ENCODE data around the gene RAMP1. TPM values are rescaled to one million over a fixed set of nuclear protein-coding genes. Genes with fewer than 3 reads are reported as not detected.

RAMP1 gene
- total RNA-seq, 1 donor, result 3.1 TPM

DNA sequence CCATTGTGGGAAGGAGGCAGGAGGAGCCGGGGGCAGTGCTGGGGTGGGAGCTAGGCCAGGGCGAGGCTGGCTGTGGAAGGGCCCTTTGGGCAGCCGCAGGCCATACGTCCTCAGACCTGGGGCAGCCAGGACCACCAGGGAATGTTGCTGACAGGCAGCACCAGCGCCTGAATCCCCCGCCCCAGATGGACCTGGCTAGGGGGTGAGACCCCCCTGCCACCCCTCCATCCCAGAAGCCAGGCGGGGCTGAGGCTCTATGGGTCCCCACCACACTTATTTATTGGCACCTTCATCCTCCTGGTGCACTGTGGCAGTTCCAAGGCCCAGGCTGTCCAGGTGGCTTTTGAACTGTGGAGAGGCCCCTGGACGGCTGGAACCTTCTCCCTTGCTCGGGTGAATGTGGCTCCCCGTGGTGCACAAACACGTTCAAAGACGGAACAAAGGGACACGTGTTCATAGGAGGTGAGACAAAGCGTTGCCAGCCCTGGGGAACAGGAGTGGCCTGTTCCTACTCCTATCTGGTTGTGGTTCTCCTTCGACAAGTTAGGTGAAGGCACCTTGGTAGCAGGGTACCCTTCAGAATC, 35.1 kb downstream of the RAMP1 start:
- no peak for DNase-seq (ENCODE audit: low read depth)
- no peak overlapping the region for H3K4me3 ChIP-seq (ENCODE audit: low read depth, low read length)
- TF ChIP-seq, protein P1, sequence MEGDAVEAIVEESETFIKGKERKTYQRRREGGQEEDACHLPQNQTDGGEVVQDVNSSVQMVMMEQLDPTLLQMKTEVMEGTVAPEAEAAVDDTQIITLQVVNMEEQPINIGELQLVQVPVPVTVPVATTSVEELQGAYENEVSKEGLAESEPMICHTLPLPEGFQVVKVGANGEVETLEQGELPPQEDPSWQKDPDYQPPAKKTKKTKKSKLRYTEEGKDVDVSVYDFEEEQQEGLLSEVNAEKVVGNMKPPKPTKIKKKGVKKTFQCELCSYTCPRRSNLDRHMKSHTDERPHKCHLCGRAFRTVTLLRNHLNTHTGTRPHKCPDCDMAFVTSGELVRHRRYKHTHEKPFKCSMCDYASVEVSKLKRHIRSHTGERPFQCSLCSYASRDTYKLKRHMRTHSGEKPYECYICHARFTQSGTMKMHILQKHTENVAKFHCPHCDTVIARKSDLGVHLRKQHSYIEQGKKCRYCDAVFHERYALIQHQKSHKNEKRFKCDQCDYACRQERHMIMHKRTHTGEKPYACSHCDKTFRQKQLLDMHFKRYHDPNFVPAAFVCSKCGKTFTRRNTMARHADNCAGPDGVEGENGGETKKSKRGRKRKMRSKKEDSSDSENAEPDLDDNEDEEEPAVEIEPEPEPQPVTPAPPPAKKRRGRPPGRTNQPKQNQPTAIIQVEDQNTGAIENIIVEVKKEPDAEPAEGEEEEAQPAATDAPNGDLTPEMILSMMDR (IDR thresholded peaks at IDR 0.05; ENCODE audit: insufficient read depth, low read length), result no peak

DNA sequence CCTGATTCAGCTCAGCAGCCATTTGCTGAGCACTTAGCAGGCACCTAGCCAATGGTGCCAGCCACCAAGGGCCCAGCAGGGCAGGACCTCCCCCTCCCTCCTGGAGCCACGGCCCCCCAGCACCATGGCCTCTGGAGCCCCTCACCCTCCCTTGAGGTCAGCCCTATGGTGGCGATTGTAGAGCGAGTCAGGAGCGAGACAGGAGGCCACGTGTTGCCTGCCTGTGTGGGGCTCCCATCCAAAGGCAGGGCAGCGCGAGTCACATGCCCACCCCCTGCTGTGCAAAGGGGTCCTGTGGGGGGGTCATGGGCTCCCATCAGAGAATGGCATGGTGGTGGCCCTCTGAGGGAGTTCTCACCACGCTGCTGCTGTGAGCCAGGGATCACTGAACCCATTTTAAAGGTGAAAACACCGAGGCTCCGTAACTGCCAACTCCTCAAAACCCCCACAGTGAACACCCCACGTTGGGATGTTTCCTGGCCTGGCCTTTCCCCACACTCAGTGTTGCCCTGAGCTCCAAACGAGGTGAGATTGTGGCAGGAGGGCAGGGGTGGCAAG, 35.6 kb downstream of the RAMP1 start:
- TF ChIP-seq, protein P1 (IDR thresholded peaks at IDR 0.05; ENCODE audit: insufficient read depth, low read length), result no peak
- no peak for DNase-seq (ENCODE audit: low read depth)
- H3K4me3 ChIP-seq (ENCODE audit: low read depth, low read length), result no peak overlapping the region

DNA sequence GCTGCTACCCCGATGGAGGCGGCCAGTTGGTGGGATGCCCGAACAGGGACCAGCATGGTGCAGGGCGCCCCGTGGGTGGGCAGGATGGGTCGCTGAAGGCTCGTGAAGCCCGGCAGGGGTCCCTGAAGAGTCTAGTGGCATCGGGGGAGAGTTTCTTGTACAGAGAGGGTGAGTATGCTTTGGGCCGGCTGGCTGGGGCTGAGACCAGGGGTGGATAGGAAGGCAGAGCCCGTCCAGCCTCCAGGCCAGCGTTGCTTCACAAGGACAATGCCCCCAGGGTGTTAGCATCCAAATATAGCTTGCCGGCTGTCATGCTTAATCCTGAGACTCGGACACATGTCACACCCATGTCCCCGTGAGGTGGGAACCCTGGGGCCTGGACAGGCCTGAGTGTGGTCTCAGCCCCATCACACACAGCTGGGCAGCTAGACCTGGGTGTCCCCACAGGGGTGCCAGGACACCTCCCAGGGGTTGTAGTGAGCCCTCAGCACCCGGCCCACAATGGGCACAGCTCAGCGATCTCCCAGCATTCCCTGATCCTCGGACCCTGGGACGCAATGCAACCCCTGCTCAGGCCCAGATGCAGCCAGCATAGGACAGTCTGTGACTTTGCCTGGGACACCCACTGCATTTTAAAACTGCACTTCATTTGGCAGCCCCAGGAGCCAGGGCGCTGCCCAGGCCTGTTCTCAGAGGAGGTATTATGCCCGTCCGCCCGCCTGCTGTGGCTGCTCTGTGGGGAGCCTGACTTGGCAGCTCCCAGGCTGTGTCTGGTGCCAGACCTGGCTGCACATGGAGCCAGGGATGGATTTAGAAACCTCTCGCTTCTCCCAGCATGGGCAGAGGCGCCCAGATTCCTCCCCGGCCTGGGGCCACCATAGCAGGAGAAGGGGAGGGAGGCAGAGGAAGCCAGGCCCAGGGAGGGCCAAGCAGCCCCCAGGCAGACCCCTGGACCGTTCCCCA, 36.4 kb downstream of the RAMP1 start:
- DNase-seq (ENCODE audit: low read depth), result no peak
- TF ChIP-seq, protein P1 (IDR thresholded peaks at IDR 0.05; ENCODE audit: insufficient read depth, low read length), result no peak
- H3K4me3 ChIP-seq (ENCODE audit: low read depth, low read length), result no peak overlapping the region

DNA sequence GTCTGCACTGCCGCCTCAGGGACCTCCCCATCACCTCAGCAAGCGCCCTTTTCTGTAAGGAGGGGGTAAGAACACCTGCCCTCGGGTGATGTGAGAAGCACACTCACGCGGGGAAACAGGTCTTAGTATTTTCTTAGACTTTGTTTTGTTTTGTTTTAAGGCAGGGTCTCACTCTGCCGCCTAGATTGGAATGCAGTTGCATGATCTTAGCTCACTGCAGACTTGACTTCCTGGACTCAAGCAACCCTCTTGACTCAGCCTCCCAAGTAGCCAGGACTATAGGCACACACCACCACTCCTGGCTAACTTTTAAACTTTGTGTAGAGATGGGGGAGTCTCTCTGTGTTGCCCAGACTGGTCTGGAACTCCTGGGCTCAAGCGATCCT, 37.1 kb downstream of the RAMP1 start:
- TF ChIP-seq, protein P1 (IDR thresholded peaks at IDR 0.05; ENCODE audit: insufficient read depth, low read length), result no peak
- no peak overlapping the region for H3K4me3 ChIP-seq (ENCODE audit: low read depth, low read length)
- peak; percentile 17 for DNase-seq (ENCODE audit: low read depth)

DNA sequence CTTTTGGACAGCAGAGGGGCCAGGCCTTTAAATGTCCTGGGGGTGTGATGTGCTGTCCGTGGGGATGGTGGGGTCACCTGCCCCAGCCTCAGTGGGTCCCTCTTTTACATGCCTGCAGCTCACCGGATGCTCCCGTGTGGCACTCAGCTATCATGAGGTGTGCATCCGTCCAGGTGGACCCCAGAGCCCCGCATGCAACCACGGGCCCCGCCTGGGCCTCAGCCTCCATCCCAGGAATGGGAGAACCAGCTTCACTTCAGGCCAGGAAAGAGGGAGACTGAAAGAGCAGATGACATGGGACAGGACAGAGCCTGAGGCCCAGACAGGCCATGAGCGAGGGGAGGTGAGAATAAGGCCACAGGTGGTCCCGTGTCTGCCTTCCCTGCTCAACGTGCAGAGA, 37.5 kb downstream of the RAMP1 start:
- TF ChIP-seq, protein P1 (IDR thresholded peaks at IDR 0.05; ENCODE audit: insufficient read depth, low read length), result no peak
- no peak for DNase-seq (ENCODE audit: low read depth)
- H3K4me3 ChIP-seq (ENCODE audit: low read depth, low read length), result no peak overlapping the region

DNA sequence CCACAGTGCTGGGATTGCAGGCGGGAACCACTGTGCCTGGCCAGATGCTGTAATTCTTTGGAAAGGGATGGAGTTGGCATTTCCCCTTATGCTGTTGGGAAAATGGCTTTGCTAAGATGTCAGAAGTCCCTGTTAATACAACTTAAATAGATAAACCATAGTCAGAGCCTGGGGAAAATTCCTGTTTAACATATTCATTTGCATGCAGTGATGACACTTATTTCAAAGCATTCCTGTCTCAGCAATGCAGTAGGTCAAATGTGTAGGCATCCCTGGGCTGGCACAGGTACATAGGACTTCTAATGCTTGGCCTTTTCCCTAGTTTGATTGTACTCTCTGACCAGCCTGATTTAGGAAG, 38.6 kb downstream of the RAMP1 start:
- H3K4me3 ChIP-seq (ENCODE audit: low read depth, low read length), result no peak overlapping the region
- TF ChIP-seq, protein P1 (IDR thresholded peaks at IDR 0.05; ENCODE audit: insufficient read depth, low read length), result no peak
- DNase-seq (ENCODE audit: low read depth), result peak; percentile 22
